Heart left ventricle (tissue), 16 donors: ENCODE data around the gene CNMD. TPM values are rescaled to one million over a fixed set of nuclear protein-coding genes. Genes with fewer than 3 reads are reported as not detected.
A peak's percentile ranks its signal among the peaks of the same experiment; 100 is the strongest.

Experiments
- ATAC-seq, 4 donors: fragments of 200-7000 bp; cut with Tn5 transposase; one replicate each; pipeline ENCODE4 v1.9.1; 2020 to 2022; ENCODE audit warnings: moderate library complexity in 4 of 4, mild to moderate bottlenecking in 3 of 4, moderate number of reproducible peaks in 1 of 4
- DNase-seq, 5 donors: peaks; one replicate each; pipeline ENCODE4 v3.0.0-alpha.2; 2020
- H3K27ac ChIP-seq, 12 donors: fragments of 200-600 bp; sonication (generic) in 4 of 12; one replicate each; pipeline versions ENCODE4 v1.5.0 to v1.8.0; 2016 to 2022; ENCODE audit warnings: mild to moderate bottlenecking in 2 of 12
- H3K27me3 ChIP-seq, 9 donors: fragments of 200-600 bp; sonication (generic) in 2 of 9; one replicate each; pipeline versions ENCODE4 v1.5.1 to v1.8.0; 2016 to 2022; ENCODE audit warnings: mild to moderate bottlenecking in 3 of 9
- H3K36me3 ChIP-seq, 9 donors: fragments of 200-600 bp; sonication (generic) in 2 of 9; one replicate each; pipeline versions ENCODE4 v1.5.0 to v1.8.0; 2018 to 2022; ENCODE audit warnings: mild to moderate bottlenecking in 2 of 9
- H3K4me1 ChIP-seq, 12 donors: fragments of 200-600 bp; sonication (generic) in 4 of 12; one replicate each; pipeline versions ENCODE4 v1.5.0 to v1.8.0; 2016 to 2022; ENCODE audit warnings: mild to moderate bottlenecking in 3 of 12
- H3K4me3 ChIP-seq, 12 donors: fragments of 200-600 bp; sonication (generic) in 4 of 12; one replicate each; pipeline versions ENCODE4 v1.5.0 to v1.8.0; 2017 to 2022; ENCODE audit warnings: mild to moderate bottlenecking in 9 of 12, moderate library complexity in 4 of 12
- H3K9me3 ChIP-seq, 12 donors: fragments of 200-600 bp; sonication (generic) in 4 of 12; one replicate each; pipeline versions ENCODE4 v1.5.0 to v1.8.0; 2016 to 2022; ENCODE audit warnings: mild to moderate bottlenecking in 1 of 12
- CTCF ChIP-seq, 12 donors: fragments of 200-600 bp; sonication (generic) in 4 of 12; IDR thresholded peaks; one replicate each; pipeline versions ENCODE4 v1.5.0 to v1.8.0; 2018 to 2022; ENCODE audit warnings: antibody characterized with exemption in 12 of 12, mild to moderate bottlenecking in 5 of 12
- POLR2A ChIP-seq, 2 donors: fragments of 450-650 bp; IDR thresholded peaks; one replicate each; pipeline ENCODE4 v1.6.1; 2017; ENCODE audit warnings: antibody characterized with exemption in 2 of 2, mild to moderate bottlenecking in 2 of 2, moderate library complexity in 2 of 2
- WGBS, 4 donors: extraction: QIAGEN DNeasy Blood & Tissue Kit in 2 of 4; methylation state at CpG; one replicate each; pipeline versions ENCODE4 v1.1.5 to v1.1.7; 2013 to 2018; 5-methylcytosine and 5-hydroxymethylcytosine counted together
- intact Hi-C, 10 donors: fragments of 100-400 bp; cut with DNase I; formaldehyde crosslinking; loops; one replicate each; pipeline versions ENCODE4 v1.11.1 to v1.14.2; 2022
- polyA plus RNA-seq, 2 donors: library from polyadenylated mRNA; stranded (reverse); fragments of 200-250 nt; gene quantifications; one replicate each; pipeline ENCODE4 v1.2.3, GENCODE V29; 2013
- total RNA-seq, 9 donors: library from RNA; depleted of rRNA in 2 of 9; stranded (reverse); fragments of >200 nt in 2 of 9; fragmentation: NEBNext Ultra II Directional in 3 of 9; extraction: Animal tissue kit (Norgen Biotek cat#: 25700) in 3 of 9; gene quantifications; one replicate each; pipeline versions ENCODE4 v1.1.0 to v1.2.4, GENCODE V29; 2016 to 2023
- donor health status: ischemic (EF 13 %, LVEDD 7.1; RV severe dilation, severe dysfunction).
- donor health status: healthy with polysubstance abuse.
- donor health status: DM: no; HTN: yes; CAD: no.
- donor health status: DM: no; HTN: no; CAD: no.
- donor health status: ischemic (EF 25% LVEDD 6.9; RV normal size, moderate dysfunction).
- donor health status: ischemic (EF 25% LVEDD 5.7; RV mildly dilated, moderate dysfunction).
- donor health status: healthy.
- donor health status: DM: yes; HTN: yes; CAD: no.
- donor health status: ischemic (EF 35%, LVEDD 5.7; RV mildly dilated, moderate dysfunction).
- donor health status: nonischemic (EF 11% LVEDD 7.7; RV severe dilation, severe dysfunction).
- donor health status: DM: yes; HTN: yes; CAD: no.
- donor health status: PGD.
- donor health status: ischemic (EF 29% LVEDD 5.4; RV normal size, mild dysfunction).
- donor health status: nonischemic (EF 23%, LVEDD 6.1; RV moderate dilation, normal function).

The CNMD gene
- total and polyA plus RNA-seq, 11 donors, result not detected

- no peak overlapping the region for H3K4me3 ChIP-seq
- DNase-seq, result no peak
- WGBS, 4 donors, result 78 to 90% (median 80%) methylated on average over 3 of the region's 3 CpGs
- H3K36me3 ChIP-seq, result no peaks in the 10 kb centered on the region
- peaks cover 0 to 6% (median 0%) of the 10 kb centered on the region in 12 donors for H3K4me1 ChIP-seq
- intact Hi-C loops, result no loop called here
- H3K27ac ChIP-seq, result no peak overlapping the region
- no peaks in the 10 kb centered on the region for H3K27me3 ChIP-seq
- TF ChIP-seq CTCF (IDR thresholded peaks at IDR 0.05) (no peak), POLR2A (IDR thresholded peaks at IDR 0.05) (no peak)
- H3K9me3 ChIP-seq, result no peaks in the 10 kb centered on the region
- no peak for ATAC-seq
Measured at GRCh38 chr13:52706081-52706480, 33.5 kb downstream of the CNMD start.

- WGBS, 4 donors, result 59 to 76% (median 63%) methylated on average over 6 of the region's 6 CpGs
- H3K36me3 ChIP-seq, result peaks cover 0 to 18% (median 0%) of the 10 kb centered on the region in 9 donors
Measured at GRCh38 chr13:52703482-52703881, 36.1 kb downstream of the CNMD start.

GRCh38 chr13:52701728-52702465 is 37.7 kb downstream of the CNMD start:
- intact Hi-C loops, result no loop called here
- no peak overlapping the region for H3K4me3 ChIP-seq
- H3K9me3 ChIP-seq, result no peaks in the 10 kb centered on the region
- peaks cover 0 to 6% (median 0%) of the 10 kb centered on the region in 12 donors for H3K4me1 ChIP-seq
- H3K27me3 ChIP-seq, result no peaks in the 10 kb centered on the region
- peaks cover 0 to 31% (median 10%) of the 10 kb centered on the region in 9 donors for H3K36me3 ChIP-seq
- no peak for TF ChIP-seq CTCF (IDR thresholded peaks at IDR 0.05)
- TF ChIP-seq POLR2A (IDR thresholded peaks at IDR 0.05), result no peak
- peak in 1 of 4 donors; percentile 65 for ATAC-seq
- 48 to 56% (median 49%) methylated on average over 6 of the region's 6 CpGs for WGBS, 4 donors
- no peak for DNase-seq
- no peak overlapping the region for H3K27ac ChIP-seq

More at GRCh38 chr13:52703482-52703881, 36.1 kb downstream of the CNMD start:
- no peak for DNase-seq
- no peak for ATAC-seq
- Histone ChIP-seq H3K9me3 (no peaks in the 10 kb centered on the region), H3K27me3 (no peaks in the 10 kb centered on the region), H3K27ac (no peak overlapping the region), H3K4me1 (peaks cover 0 to 6% (median 0%) of the 10 kb centered on the region in 12 donors), H3K4me3 (no peak overlapping the region)
- intact Hi-C loops, result no loop called here
- TF ChIP-seq POLR2A (IDR thresholded peaks at IDR 0.05) (no peak), CTCF (IDR thresholded peaks at IDR 0.05) (no peak)

GRCh38 chr13:52696566-52696965 is 43.1 kb downstream of the CNMD start:
- ATAC-seq (no peak), DNase-seq (no peak)
- no peaks in the 10 kb centered on the region for H3K9me3 ChIP-seq
- no peaks in the 10 kb centered on the region for H3K27me3 ChIP-seq
- no peak overlapping the region for H3K4me3 ChIP-seq
- intact Hi-C loops, result no loop called here
- no peak for TF ChIP-seq CTCF (IDR thresholded peaks at IDR 0.05)
- no peak for TF ChIP-seq POLR2A (IDR thresholded peaks at IDR 0.05)
- no peak overlapping the region for H3K27ac ChIP-seq
- 86 to 96% (median 91%) methylated on average over 5 of the region's 5 CpGs for WGBS, 4 donors
- peaks cover 0 to 38% (median 15%) of the 10 kb centered on the region in 9 donors for H3K36me3 ChIP-seq
- H3K4me1 ChIP-seq, result no peaks in the 10 kb centered on the region
